T-helper 17 cell (primary cell): ENCODE measurements around the gene HNF1A. TPM values are rescaled to one million over a fixed set of nuclear protein-coding genes. Genes with fewer than 3 reads are reported as not detected.

Experiments
- ATAC-seq: fragments of 150-1000 bp; cut with Tn5 transposase; 2 replicates; pipeline ENCODE4 v1.10.0; 2021; ENCODE audit warnings: mild to moderate bottlenecking, moderate library complexity
- DNase-seq, 3 donors: peaks; one replicate each; pipeline versions ENCODE4 v3.0.0 to v3.0.0-alpha.2; 2020 to 2021
- H3K9me3 ChIP-seq: one replicate; pipeline ENCODE4 v1.7.0; 2013; ENCODE audit warnings: low read length, mild to moderate bottlenecking; ENCODE audit not compliant: control insufficient read depth, poor library complexity, severe bottlenecking
- H3K27ac Mint-ChIP-seq: one replicate; pipeline ENCODE4 v1.8.0; 2022; ENCODE audit warnings: mild to moderate bottlenecking, moderate library complexity, mixed read lengths
- H3K27me3 Mint-ChIP-seq: one replicate; pipeline ENCODE4 v1.8.0; 2022; ENCODE audit warnings: mixed read lengths
- H3K36me3 Mint-ChIP-seq: one replicate; pipeline ENCODE4 v1.8.0; 2022; ENCODE audit warnings: low read depth, mixed read lengths
- H3K4me1 Mint-ChIP-seq: one replicate; pipeline ENCODE4 v1.8.0; 2022; ENCODE audit warnings: mild to moderate bottlenecking, mixed read lengths
- H3K4me3 Mint-ChIP-seq: one replicate; pipeline ENCODE4 v1.8.0; 2022; ENCODE audit warnings: mild to moderate bottlenecking, moderate library complexity, mixed read lengths
- total RNA-seq, 4 donors: library from RNA in 2 of 4; stranded (reverse) in 2 of 4; gene quantifications; one replicate each; pipeline ENCODE4 v1.2.3 and lab custom pipeline; 2022 to 2026

HNF1A gene
- total RNA-seq, 2 donors from 2014 or later = not detected

GRCh38 chr12:120999191-121000120, 21.1 kb downstream of the HNF1A start:
- Mint-ChIP-seq H3K27me3 (no peaks in the 10 kb centered on the region), H3K36me3 (peaks cover 5% of the 10 kb centered on the region), H3K4me3 (no peak overlapping the region), H3K4me1 (no peaks in the 10 kb centered on the region), H3K27ac (no peak overlapping the region)
- ATAC-seq (no peak), DNase-seq (no peak)
- H3K9me3 ChIP-seq = peaks cover 3% of the 10 kb centered on the region

GRCh38 chr12:121000530-121000929, 22.2 kb downstream of the HNF1A start:
- H3K4me1 Mint-ChIP-seq = peaks cover 4% of the 10 kb centered on the region
- no peaks in the 10 kb centered on the region for H3K27me3 Mint-ChIP-seq
- no peak for ATAC-seq
- no peak for DNase-seq
- H3K36me3 Mint-ChIP-seq = peaks cover 8% of the 10 kb centered on the region
- no peak overlapping the region for H3K4me3 Mint-ChIP-seq
- peak overlapping the region; percentile 60 for H3K27ac Mint-ChIP-seq
- peaks cover 2% of the 10 kb centered on the region for H3K9me3 ChIP-seq

GRCh38 chr12:121001060-121001459, 22.7 kb downstream of the HNF1A start:
- H3K4me3 Mint-ChIP-seq = no peak overlapping the region
- H3K4me1 Mint-ChIP-seq = peaks cover 5% of the 10 kb centered on the region
- H3K9me3 ChIP-seq = no peaks in the 10 kb centered on the region
- DNase-seq = no peak
- H3K27ac Mint-ChIP-seq = peak overlapping the region; percentile 60
- H3K27me3 Mint-ChIP-seq = no peaks in the 10 kb centered on the region
- no peak for ATAC-seq
- peaks cover 8% of the 10 kb centered on the region for H3K36me3 Mint-ChIP-seq

- Mint-ChIP-seq H3K27ac (no peak overlapping the region), H3K4me3 (no peak overlapping the region), H3K4me1 (peaks cover 5% of the 10 kb centered on the region), H3K36me3 (peaks cover 8% of the 10 kb centered on the region), H3K27me3 (no peaks in the 10 kb centered on the region)
- ATAC-seq (no peak), DNase-seq (no peak)
- no peaks in the 10 kb centered on the region for H3K9me3 ChIP-seq
Measured at GRCh38 chr12:121001841-121002483, 23.6 kb downstream of the HNF1A start.

GRCh38 chr12:121003650-121004049, 25.3 kb downstream of the HNF1A start:
- ATAC-seq (no peak), DNase-seq (no peak)
- Mint-ChIP-seq H3K36me3 (peaks cover 8% of the 10 kb centered on the region), H3K27ac (no peak overlapping the region), H3K27me3 (no peaks in the 10 kb centered on the region), H3K4me1 (peaks cover 5% of the 10 kb centered on the region), H3K4me3 (no peak overlapping the region)
- no peaks in the 10 kb centered on the region for H3K9me3 ChIP-seq

GRCh38 chr12:121004253-121004815, 26.0 kb downstream of the HNF1A start:
- peaks cover 8% of the 10 kb centered on the region for H3K36me3 Mint-ChIP-seq
- H3K4me3 Mint-ChIP-seq = no peak overlapping the region
- no peak for DNase-seq
- no peaks in the 10 kb centered on the region for H3K27me3 Mint-ChIP-seq
- peaks cover 5% of the 10 kb centered on the region for H3K4me1 Mint-ChIP-seq
- ATAC-seq = no peak
- peak overlapping the region; percentile 79 for H3K27ac Mint-ChIP-seq
- H3K9me3 ChIP-seq = no peaks in the 10 kb centered on the region

- H3K27me3 Mint-ChIP-seq = no peaks in the 10 kb centered on the region
- peaks cover 5% of the 10 kb centered on the region for H3K4me1 Mint-ChIP-seq
- DNase-seq = peak in 2 of 3 donors; percentile 24 to 28
- H3K9me3 ChIP-seq = no peaks in the 10 kb centered on the region
- H3K36me3 Mint-ChIP-seq = peaks cover 8% of the 10 kb centered on the region
- ATAC-seq = peak; percentile 57
- peak overlapping the region; percentile 79 for H3K27ac Mint-ChIP-seq
- H3K4me3 Mint-ChIP-seq = no peak overlapping the region
Measured at GRCh38 chr12:121005346-121005815, 27.0 kb downstream of the HNF1A start.

GRCh38 chr12:121008347-121009098, 30.2 kb downstream of the HNF1A start:
- ATAC-seq = no peak
- Mint-ChIP-seq H3K4me1 (peaks cover 12% of the 10 kb centered on the region), H3K4me3 (no peak overlapping the region), H3K36me3 (peaks cover 10% of the 10 kb centered on the region), H3K27ac (no peak overlapping the region), H3K27me3 (no peaks in the 10 kb centered on the region)
- no peaks in the 10 kb centered on the region for H3K9me3 ChIP-seq
- no peak for DNase-seq

GRCh38 chr12:121009741-121010140, 31.4 kb downstream of the HNF1A start:
- no peak overlapping the region for H3K27ac Mint-ChIP-seq
- DNase-seq = no peak

GRCh38 chr12:121010860-121011259, 32.5 kb downstream of the HNF1A start:
- H3K36me3 Mint-ChIP-seq = peaks cover 5% of the 10 kb centered on the region
- no peak for ATAC-seq
- no peak overlapping the region for H3K27ac Mint-ChIP-seq

More at GRCh38 chr12:121009741-121010140, 31.4 kb downstream of the HNF1A start:
- Mint-ChIP-seq H3K36me3 (peaks cover 8% of the 10 kb centered on the region), H3K4me1 (peaks cover 13% of the 10 kb centered on the region), H3K27me3 (no peaks in the 10 kb centered on the region), H3K4me3 (no peak overlapping the region)
- no peak for ATAC-seq
- H3K9me3 ChIP-seq = no peaks in the 10 kb centered on the region

GRCh38 chr12:121011820-121012219, 33.5 kb downstream of the HNF1A start:
- DNase-seq (no peak), ATAC-seq (no peak)
- H3K4me1 Mint-ChIP-seq = peaks cover 22% of the 10 kb centered on the region
- peaks cover 7% of the 10 kb centered on the region for H3K36me3 Mint-ChIP-seq
- H3K9me3 ChIP-seq = no peaks in the 10 kb centered on the region
- no peaks in the 10 kb centered on the region for H3K27me3 Mint-ChIP-seq
- H3K27ac Mint-ChIP-seq = no peak overlapping the region
- no peak overlapping the region for H3K4me3 Mint-ChIP-seq

More at GRCh38 chr12:121010860-121011259, 32.5 kb downstream of the HNF1A start:
- H3K27me3 Mint-ChIP-seq = no peaks in the 10 kb centered on the region
- no peak overlapping the region for H3K4me3 Mint-ChIP-seq
- DNase-seq = no peak
- peaks cover 17% of the 10 kb centered on the region for H3K4me1 Mint-ChIP-seq
- no peaks in the 10 kb centered on the region for H3K9me3 ChIP-seq

GRCh38 chr12:121013715-121014114, 35.4 kb downstream of the HNF1A start:
- no peaks in the 10 kb centered on the region for H3K27me3 Mint-ChIP-seq
- no peak overlapping the region for H3K27ac Mint-ChIP-seq
- peaks cover 7% of the 10 kb centered on the region for H3K36me3 Mint-ChIP-seq
- ATAC-seq = no peak
- no peak for DNase-seq
- H3K4me1 Mint-ChIP-seq = peaks cover 22% of the 10 kb centered on the region
- H3K9me3 ChIP-seq = no peaks in the 10 kb centered on the region
- no peak overlapping the region for H3K4me3 Mint-ChIP-seq
